Ishikawa (cell line): Measurements from ENCODE around the gene CROT.

ENCODE experiments used
- CREB1 ChIP-seq: IDR thresholded peaks from 2 replicates; pipeline ENCODE4 v1.6.1; 2012; ENCODE audit warnings: low read depth
- EGR1 ChIP-seq: IDR thresholded peaks from 2 replicates; pipeline ENCODE4 v1.6.1; 2012
- FOXM1 ChIP-seq: IDR thresholded peaks from 2 replicates; pipeline ENCODE4 v1.6.1; 2012; ENCODE audit warnings: low read depth, borderline replicate concordance
- MAX ChIP-seq: IDR thresholded peaks from 2 replicates; pipeline ENCODE4 v1.6.1; 2012
- NFIC ChIP-seq: IDR thresholded peaks from 2 replicates; pipeline ENCODE4 v1.6.1; 2012
- RAD21 ChIP-seq: IDR thresholded peaks from 2 replicates; pipeline ENCODE4 v1.6.1; 2012; ENCODE audit warnings: low read depth
- REST ChIP-seq: IDR thresholded peaks from 2 replicates; pipeline ENCODE4 v1.6.1; 2012; ENCODE audit warnings: low read depth, mild to moderate bottlenecking
- TAF1 ChIP-seq: IDR thresholded peaks from 2 replicates; pipeline ENCODE4 v1.6.1; 2012; ENCODE audit warnings: low read depth, mild to moderate bottlenecking
- YY1 ChIP-seq: IDR thresholded peaks from 2 replicates; pipeline ENCODE4 v1.6.1; 2012; ENCODE audit warnings: low read depth
- TF ChIP-seq, protein P1 (sequence below): IDR thresholded peaks from 2 replicates; pipeline ENCODE4 v1.6.1; 2012

DNA sequence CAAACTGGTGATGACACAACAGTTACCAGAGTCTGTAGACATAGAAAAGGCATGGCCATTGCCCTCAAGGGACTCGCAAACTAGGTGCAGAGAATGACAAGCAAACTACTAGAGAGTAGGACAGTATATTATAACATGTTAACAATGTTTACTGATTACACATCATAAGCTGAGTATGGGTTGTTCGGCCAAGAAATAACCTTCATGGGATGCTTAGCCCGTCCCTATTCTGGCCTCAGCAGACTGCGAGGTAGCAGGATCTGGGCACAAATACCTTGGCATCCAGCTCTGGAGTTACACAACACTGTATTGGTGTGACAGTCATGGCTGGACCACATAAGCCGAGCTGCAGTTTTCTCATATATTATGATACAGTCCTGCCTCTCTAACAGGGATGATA, 78.6 kb downstream of the CROT start:
- no peak for TF ChIP-seq MAX
- no peak for TF ChIP-seq FOXM1
- no peak for TF ChIP-seq EGR1
- TF ChIP-seq RAD21: no peak
- TF ChIP-seq REST: no peak
- no peak for TF ChIP-seq NFIC
- TF ChIP-seq YY1: no peak
- TF ChIP-seq TAF1: no peak
- TF ChIP-seq, protein P1, sequence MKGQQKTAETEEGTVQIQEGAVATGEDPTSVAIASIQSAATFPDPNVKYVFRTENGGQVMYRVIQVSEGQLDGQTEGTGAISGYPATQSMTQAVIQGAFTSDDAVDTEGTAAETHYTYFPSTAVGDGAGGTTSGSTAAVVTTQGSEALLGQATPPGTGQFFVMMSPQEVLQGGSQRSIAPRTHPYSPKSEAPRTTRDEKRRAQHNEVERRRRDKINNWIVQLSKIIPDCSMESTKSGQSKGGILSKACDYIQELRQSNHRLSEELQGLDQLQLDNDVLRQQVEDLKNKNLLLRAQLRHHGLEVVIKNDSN: no peak
- no peak for TF ChIP-seq CREB1
